HG02938 (cell line): ENCODE data around the gene ARHGAP4.
A peak's percentile ranks its signal among the peaks of the same experiment; 100 is the strongest.

Source experiments
- ATAC-seq: cut with Tn5 transposase; IDR thresholded peaks from one replicate; pipeline ENCODE4 v1.9.1; 2021; ENCODE audit warnings: mild to moderate bottlenecking, moderate library complexity; ENCODE audit not compliant: unreplicated experiment

ARHGAP4 gene

DNA sequence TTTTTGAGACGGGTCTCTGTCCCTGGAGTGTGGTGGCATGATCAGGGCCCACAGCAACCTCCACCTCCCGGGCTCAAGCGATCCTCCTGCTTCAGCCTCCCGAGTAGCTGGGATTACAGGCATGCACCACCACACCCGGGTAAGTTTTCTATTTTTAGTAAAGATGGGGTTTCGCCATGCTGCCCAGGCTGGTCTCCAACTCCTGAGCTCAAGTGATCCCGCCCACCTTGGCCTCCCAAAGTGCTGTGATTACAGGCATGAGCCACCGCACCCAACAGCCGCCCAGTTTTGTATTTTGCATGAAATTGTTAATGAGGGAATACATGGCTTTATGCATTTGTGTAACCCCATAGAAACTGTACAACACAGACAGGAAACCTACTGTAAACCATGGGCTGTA, 2.8 kb upstream of the ARHGAP4 start:
- no peak for ATAC-seq

DNA sequence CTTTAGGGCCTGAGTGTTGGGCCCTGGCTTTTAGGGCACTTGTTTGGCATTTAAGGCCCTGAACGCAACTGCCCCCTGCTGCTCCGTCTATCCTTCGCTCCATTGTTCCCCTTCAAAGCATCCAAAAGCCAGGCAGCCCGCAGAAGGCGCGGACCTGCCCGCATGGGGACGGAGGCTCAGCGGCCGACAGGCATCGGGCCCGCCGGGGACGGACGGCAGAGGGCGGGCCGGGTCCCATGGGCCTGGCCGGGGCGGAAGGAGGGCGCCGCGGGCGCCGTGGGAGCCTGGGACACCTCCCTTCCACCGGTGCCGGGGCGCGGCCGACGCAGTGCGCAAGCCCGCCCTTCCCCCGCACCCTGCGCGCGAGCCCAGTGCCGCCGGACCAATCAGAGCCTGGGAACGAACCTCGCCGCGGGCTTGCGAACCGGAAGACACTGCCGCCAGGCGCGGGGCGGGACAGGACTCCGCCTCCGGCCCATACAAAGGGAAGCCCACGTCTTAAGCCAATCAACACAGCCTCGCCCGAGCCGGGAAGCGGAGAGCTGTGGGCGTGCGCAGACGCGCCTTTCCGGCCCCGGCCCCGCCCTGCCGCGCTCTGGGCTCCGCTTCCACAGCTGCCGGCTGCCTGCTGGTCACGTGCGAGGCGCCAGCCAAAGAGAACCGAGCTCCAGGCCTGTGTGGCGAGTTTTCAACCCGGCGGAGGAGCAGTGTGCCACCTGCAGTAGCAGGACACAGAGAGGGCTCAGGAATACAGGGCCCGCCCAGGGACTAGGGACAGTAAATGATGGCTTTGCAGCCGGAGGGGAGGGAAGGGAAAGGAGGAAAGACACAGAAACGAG, 2.1 kb upstream of the ARHGAP4 start:
- ATAC-seq: peak; percentile 62

GRCh38 chrX:153927672-153927921, 1.5 kb upstream of the ARHGAP4 start:
- ATAC-seq: no peak

GRCh38 chrX:153926858-153927671, 1.0 kb upstream of the ARHGAP4 start:
- ATAC-seq: no peak

- no peak for ATAC-seq
Measured at GRCh38 chrX:153926552-153926857, 441 bp upstream of the ARHGAP4 start.

DNA sequence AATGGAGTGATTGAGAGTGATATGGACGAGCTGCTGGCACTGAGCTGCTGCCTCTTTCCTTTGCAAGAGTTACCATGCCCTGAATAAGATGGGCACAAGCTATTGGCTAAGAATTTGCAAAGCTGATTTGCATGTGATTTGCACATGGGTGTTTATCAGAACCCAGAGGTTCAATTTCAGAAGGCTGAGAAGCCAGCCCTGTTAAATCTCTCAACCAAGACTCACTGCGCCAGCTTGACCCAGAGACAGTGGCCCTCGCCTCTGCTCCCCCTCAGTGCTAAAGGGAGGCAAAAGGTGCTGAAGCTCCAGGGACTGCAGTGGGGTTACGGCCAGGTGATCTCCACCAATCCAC, 701 bp downstream of the ARHGAP4 start:
- ATAC-seq: no peak

DNA sequence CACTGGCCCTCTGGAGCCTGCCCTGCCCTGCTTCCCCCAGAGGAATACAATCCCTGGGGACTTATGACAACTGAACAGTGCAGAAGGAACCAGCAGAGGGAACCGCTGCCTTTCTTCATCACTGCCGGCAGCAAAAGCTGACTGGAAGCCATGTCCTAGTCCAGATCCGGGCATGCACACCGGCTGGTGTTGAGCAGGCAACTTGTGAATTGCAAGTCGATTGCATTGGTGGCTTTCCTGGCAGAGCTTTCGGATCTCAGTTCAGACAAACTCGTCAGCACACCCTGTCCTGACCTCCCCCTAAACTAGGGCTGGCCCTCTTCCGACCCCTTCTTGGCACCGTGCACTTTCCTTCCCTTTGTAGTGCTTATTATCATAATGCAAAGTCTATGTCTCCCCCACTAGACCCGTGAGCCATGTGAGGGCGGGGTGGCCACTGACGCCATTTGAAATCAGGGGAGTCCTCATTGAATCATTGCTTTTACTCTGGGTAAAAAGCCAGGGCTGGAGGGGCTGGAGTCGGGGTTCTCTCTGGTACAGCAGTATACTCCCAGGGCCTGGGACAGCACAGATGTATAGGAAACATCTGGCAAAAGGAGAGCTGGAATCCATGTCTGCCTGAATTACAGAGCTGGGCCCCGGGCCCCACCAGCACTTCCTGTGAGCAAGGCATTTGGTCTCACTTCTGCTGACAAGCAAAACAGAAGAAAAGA, 1.8 kb downstream of the ARHGAP4 start:
- no peak for ATAC-seq

DNA sequence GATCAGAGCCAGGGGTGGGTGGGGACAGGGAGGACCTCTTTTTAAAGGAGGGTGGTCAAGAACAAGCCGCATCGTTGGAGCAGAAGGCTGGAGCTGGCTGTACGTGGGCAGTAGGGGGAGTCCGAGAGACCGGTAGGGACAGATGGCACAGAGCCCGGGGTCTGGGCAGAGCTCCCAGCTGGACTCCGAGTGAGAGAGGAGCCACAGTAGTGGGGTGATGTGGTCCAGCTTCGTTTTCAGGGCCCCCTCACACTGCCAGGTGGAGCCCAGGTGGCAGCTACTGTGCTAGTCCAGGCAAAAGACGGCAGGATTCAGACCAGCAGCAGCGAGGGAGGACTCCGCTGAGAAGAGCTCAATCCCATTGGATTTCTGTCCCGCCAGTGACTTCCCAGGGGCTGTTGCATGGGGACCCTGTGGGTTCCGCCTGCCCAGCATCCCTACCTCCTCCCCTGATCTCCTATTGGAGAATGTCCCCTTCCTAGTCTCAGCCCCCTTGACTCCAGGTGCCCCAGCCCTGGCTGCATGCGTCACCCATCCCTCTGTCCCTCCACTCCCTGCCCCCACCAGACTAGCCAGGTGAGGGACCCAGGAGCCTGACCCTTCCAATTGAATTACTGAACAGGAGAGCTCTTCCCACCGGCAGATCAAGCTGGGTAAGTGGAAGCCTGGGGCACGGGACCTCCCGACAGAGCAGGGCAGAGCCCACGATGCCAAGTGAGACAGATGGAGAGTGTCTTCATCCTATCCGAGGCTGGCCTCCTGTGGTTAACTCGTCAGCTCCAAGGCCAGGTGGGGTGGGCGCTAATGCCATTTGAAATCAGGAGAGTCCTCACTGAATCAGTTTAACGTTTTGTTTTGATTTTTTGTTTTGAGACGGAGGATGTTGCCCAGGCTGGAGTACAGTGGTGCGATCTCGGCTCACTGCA, 2.9 kb downstream of the ARHGAP4 start:
- ATAC-seq: no peak

GRCh38 chrX:153921511-153922446, 4.3 kb downstream of the ARHGAP4 start:
- ATAC-seq: no peak

GRCh38 chrX:153921070-153921469, 5.0 kb downstream of the ARHGAP4 start:
- no peak for ATAC-seq

GRCh38 chrX:153920546-153920945, 5.5 kb downstream of the ARHGAP4 start:
- ATAC-seq: no peak

DNA sequence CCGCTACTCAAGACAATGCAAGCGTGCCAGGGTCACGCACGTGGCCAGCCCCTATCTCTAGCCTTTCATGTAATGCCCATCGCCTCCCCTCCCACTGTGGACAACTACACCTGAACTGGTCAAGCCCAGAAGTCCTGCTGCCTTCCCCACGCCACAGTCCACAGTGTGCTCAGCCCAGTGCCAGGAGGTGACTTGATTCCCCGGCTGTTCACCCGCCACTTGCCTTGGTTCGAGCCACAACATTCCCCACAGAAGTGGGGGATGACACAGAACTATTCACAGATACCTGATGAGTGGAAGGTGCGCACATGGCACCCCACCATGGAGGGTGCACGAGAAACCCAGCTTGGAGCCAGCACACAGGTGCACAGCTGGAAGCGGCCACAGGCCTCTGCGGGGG, 6.8 kb downstream of the ARHGAP4 start:
- ATAC-seq: no peak

DNA sequence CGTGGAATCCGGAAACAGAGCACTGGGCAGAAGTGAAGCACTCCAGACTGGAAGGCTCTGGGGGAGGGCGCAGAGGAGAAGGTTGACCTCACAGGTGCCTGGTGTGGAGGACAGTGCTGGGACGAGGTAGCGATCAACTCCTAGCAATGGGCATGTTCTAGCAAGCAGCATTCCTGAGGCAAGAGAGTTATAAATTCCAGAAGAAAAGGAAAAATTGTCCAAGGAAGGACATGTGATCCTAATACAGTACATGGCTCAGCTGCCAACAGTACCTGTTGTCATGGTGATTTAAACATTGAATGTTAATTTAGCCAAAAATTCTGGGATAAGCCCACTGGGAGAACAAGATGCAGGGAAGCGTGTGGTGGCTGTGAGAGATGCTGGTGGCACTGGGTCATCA, 8.2 kb downstream of the ARHGAP4 start:
- ATAC-seq: no peak

DNA sequence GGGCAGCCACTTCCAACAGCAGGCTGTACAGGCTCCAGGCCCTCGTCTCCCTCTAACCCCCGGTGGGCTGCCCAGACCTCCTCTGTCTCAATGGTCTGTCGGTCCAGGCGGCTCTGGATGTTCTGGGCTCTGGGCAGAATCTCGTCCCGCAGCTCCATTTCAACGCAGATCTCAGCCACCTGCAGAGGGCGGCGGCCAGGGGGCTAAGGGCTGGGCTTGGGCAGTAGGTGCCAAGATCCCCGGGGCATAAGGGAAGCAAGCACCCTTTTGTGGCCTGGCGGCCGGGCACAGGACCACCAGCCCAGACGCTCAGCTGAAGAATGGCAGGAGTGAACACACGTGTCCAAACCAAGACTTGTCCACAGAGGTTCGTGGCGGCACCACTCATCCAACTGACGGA, 12.4 kb downstream of the ARHGAP4 start:
- ATAC-seq: no peak

- ATAC-seq: no peak
Measured at GRCh38 chrX:153913211-153913610, 12.9 kb downstream of the ARHGAP4 start.

GRCh38 chrX:153911798-153912197, 14.3 kb downstream of the ARHGAP4 start:
- ATAC-seq: no peak

DNA sequence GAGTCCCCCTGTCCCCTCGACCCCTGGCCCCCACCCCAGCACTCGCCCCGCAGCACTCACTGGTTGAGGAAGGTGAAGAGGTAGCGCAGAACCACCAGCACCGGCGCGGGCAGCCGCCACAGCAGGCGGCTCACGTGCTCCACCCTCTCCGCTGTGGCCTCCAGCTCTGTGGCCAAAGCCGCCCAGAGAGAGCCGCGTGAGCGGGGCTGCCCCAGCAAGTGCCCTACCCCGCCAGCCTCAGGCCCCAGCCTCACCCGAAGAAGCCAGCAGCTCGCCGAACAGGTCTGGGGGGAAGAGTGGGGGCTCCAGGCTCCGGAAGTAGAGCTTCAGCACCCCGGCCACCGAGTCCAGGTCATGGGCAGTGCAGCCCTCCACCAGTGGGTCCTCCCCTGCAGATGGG, 15.6 kb downstream of the ARHGAP4 start:
- no peak for ATAC-seq

DNA sequence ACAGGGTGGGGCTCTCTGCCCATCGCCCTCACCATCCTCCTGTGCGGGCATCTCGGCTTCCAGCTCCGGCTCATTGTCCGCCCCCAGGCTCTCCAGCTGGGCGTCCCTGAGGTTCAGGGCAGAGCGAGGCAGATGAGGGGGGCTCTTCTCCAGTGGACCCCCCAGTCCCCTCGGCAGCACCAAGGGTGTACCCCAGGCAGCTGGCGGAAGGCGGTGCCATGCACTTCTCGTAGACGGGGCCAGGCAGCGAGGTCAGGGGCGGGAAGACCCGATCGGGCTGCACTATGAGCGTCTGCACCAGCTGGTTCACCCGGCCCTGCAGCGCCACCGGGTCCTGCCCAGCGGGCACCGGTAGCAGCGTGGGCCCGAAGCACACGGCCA, 16.1 kb downstream of the ARHGAP4 start:
- no peak for ATAC-seq

DNA sequence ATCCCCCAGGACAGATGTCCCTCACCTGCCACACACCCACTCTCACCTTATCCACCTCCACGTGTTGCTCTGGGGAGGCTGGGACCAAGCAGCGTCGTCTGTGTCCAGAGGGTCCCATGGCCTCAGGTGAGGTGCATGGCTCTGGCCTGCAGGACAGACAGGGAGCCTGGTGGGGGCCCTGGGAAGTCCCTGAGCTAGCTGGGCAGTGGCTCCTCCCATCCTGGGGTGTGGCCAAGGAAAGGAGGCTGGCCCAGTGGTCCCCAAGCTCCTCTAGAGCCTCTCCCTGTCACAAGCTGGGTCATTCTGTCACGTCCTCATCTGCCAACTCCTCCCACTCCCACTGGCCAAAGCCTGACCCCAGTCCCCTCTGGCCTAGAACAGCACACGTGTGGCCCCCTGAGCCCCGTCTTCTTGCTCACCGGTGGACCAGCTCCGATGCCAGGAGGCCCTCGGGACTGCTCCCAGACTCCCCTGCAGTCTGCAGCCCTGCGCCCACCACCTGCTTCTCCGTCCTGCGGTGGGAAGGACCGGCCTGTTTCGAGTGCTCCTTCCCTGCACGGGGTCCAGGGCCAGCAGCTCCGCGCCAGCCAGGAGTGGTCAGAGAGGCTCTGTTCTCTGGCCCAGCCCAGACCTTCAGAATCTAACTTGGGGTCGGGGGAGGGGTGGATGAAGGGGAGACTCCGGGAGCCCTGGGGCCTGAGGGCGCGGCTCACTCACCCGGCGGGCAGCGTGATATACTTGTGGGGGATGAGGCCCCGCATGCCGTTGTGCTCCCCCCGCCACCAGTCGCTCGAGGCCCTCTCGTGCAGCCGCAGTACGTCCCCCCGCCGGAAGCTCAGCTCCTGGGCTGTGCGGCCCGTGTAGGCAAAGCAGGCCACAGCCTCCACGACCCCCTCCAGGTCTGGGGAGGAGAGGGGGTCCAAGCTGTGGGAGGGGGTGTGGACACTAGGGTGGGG, 16.8 kb downstream of the ARHGAP4 start:
- no peak for ATAC-seq
